HG02981 (cell line): Measurements from ENCODE around the gene SLC25A13.
"Not testable (repeated sequence)": the region's sequence is repeated elsewhere in the genome, so short reads cannot be mapped to it uniquely, and the experiment has no call there.

Experiments
- ATAC-seq: cut with Tn5 transposase; IDR thresholded peaks from one replicate; pipeline ENCODE4 v1.9.1; 2021; ENCODE audit warnings: mild to moderate bottlenecking, moderate library complexity; ENCODE audit not compliant: unreplicated experiment

The SLC25A13 gene, protein sequence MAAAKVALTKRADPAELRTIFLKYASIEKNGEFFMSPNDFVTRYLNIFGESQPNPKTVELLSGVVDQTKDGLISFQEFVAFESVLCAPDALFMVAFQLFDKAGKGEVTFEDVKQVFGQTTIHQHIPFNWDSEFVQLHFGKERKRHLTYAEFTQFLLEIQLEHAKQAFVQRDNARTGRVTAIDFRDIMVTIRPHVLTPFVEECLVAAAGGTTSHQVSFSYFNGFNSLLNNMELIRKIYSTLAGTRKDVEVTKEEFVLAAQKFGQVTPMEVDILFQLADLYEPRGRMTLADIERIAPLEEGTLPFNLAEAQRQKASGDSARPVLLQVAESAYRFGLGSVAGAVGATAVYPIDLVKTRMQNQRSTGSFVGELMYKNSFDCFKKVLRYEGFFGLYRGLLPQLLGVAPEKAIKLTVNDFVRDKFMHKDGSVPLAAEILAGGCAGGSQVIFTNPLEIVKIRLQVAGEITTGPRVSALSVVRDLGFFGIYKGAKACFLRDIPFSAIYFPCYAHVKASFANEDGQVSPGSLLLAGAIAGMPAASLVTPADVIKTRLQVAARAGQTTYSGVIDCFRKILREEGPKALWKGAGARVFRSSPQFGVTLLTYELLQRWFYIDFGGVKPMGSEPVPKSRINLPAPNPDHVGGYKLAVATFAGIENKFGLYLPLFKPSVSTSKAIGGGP

DNA sequence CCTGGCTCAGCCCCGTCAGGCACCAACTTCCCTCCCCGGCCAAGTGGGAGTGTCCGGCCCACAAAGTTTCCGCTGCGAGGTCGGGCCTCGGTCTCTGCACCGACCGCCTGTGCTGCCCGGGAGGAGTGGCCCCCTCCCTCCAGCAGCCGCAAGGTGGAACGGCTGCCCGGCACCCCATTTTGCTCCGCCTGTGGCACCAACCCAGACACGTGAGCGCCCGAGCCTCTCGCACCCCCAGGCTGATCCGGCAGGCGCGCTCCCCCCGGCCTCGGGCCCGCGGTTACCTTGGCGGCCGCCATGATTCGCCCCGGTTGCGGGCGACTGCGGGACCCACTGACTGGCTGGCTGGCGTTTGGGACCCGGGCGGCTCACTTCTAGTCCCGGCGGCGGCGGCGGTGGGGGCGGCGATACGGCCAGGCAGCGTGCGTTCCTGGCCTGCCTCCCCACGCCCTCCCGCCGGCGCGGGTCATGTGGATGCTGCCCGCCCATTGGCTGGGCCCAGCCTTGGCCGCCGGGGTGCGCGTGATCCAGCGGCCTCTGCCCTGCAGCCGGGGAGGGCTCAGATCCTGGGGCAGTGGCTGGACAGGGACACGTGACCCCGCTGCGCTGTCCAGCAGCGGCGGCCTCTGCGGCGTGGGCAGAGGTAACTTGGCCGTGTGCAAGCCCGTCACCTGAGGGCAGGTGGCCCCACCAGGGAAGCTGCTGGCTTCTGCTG, at the start of gene SLC25A13:
Gene SLC25A13 (minus strand): TSS at position 441 of the 715 bp plus-strand sequence. CDS start 142 bp downstream, at position 299.
- peak; percentile 74 for ATAC-seq

DNA sequence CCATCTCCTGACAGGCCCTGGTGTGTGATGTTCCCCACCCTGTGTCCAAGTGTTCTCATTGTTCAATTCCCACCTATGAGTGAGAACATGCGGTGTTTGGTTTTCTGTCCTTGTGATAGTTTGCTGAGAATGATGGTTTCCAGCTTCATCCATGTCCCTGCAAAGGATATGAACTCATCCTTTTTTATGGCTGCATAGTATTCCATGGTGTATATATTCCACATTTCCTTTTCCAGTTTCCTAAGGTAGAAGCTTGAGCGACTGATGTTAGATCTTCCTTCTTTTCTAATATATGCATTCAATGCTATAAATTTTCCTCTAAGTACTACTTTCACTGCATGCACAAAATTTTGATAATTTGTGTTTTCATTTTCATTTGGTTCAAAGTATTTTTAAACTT, 44.0 kb upstream of the SLC25A13 start:
- not testable (repeated sequence) for ATAC-seq

DNA sequence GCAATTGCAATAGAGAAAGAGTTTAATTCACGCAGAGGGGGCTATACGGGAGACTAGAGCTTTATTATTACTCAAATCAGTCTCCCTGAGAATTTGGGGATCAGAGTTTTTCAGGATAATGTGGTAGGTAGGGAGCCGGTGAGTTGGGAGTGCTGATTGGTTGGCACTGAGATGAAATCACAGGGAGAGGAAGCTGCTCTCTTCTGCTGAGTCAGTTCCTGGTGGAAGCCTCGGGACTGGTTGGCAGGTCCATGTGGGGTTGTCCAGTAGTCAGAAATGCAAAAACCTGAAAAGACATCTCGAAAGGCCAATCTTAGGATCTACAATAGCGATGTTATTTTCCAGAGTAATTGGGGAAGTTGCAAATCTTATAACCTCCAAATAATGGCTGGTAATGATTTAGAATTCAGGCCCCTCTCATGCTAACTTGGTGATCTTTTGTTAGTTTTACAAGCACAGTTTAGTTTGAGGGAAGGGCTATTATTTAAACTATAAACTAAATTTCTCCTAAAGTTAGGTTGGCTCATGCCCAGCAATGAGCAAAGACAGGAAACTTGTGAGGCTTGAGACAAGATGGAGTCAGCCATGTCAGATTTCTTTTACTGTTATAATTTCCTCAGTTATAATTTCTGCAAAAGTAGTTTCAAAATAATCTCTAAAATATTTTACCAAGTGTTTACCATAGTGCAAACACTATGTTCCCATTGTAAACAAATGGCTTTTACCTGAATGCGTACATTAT, 39.4 kb upstream of the SLC25A13 start:
- no peak for ATAC-seq

DNA sequence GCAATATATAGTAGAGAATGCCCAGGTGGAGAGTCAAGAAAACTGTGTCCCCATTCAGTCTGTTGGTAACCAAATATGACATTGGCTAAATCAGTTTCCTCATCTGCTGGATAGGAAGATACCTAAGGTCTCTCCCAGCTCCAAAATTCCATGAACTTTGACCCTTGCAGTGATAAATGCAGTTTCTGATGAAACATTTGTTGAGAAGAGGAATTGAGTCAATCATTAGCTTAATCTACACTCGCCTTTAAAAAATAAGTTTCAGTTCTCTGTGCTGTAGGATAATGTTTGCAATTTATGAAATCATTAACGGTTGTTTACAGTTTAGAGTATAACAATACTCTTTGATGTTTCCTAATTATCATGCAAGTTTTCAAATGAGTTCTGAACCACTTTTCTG, 38.0 kb upstream of the SLC25A13 start:
- ATAC-seq = peak; percentile 83

DNA sequence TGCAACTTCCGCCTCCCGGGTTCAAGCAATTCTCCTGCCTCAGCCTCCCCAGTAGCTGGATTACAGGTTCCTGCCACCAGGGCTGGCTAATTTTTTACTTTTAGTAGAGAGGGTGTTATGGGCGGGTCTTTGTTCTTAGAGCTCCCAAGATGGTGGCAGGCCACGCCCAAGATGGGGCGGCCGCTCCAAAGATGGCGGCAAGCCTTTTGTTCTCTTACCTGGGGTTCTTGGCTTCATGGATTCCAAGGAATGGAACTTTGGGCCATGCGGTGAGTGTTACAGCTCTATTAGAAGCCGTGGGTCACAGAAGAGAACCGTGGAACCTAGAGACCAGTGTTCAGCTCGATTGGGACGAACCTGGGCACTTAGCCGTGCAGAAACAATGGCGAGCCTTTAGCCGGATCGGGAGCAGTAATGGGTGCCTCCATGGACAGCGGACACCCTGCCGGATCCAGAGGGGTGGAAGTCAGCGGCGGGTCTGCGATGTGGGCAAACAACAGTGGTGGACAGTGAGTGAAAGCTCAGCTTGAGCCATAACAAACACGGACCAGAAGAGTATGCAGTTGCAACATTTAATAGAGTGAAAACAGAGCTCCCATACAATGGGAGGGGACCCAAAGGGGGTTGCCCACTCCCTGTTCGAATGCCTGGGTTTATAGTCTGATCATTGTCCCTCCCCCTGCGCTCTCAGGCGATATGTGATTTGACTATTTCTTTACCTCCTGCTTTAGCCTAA, 36.5 kb upstream of the SLC25A13 start:
- not testable (repeated sequence) for ATAC-seq

DNA sequence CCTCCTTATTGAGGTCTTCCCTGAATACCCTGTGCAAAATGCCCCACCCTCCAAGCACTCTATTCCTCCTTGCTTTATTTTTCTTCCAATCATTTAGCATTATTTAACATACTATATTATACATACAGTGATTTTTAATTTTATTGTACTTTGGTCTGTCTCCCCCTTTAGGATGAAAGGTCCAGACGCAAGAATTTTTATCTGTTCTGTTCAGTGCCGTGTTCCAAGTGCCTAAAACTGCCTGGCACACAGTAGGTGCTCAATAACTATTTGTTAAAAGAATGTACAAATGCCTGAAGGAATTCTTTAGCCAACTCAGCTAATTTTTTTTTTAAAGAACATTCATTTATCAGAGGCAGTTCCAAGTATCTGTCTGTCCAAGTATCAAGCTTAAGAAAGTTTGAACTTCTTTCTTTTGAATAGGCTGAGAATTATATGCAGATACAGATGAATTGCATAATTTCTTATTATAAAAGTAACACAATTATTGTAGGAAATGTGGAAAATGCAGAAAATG, 34.1 kb upstream of the SLC25A13 start:
- ATAC-seq = no peak

DNA sequence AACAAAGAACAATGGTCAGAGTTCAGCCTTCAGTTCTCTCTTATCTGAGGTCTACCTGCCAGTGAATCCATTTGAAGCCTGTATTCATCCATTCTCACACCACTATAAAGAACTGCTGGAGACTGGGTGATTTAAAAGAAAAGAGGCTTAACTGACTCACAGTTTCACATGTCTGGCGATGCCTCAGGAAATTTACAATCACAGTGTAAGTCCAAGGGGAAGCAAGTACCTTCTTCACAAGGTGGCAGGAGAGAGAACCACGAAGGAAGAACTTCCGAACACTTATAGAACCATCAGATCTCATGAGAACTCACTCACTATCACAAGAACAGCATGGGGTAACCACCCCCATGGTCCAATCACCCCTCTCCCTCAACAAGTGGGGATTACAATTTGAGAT, 33.0 kb upstream of the SLC25A13 start:
- ATAC-seq = no peak

DNA sequence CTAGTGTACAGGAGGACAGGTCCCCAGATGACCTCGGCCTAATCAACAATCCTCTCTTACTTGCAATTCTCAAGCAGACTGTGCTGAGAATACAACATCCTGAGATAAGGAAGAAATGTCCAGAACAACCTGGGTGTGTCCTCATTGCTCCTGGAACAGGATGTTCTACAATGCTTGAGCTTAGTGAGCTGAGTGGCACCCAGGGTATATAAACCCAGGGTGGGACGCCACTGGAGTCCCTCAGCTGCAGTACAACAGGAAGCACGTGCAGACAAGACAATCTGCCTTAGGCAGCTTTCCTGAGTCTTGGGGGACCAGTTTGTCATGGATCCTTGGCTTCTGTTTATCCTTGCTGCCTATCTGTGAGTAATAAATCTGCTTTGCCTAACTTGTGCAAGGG, 27.7 kb upstream of the SLC25A13 start:
- ATAC-seq = no peak

DNA sequence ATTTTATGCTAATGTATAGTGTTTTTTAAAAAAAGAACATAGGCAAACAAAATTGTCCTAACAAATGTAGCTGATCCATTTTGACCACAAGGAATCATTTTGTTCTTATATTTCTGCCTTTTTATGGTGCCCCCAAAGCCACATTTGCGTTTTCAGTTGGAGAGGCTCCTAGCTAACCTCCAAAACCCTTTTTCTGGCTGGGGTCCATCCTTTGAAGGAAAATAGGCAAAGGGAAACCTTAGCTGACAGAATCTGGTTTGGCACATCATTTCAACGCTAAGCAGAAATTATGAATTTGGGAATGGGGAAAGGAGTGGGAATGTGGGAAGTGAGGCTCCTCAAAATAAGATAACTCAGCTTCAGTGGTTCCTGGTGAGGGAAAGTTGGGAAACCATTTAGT, 25.6 kb upstream of the SLC25A13 start:
- ATAC-seq = no peak

DNA sequence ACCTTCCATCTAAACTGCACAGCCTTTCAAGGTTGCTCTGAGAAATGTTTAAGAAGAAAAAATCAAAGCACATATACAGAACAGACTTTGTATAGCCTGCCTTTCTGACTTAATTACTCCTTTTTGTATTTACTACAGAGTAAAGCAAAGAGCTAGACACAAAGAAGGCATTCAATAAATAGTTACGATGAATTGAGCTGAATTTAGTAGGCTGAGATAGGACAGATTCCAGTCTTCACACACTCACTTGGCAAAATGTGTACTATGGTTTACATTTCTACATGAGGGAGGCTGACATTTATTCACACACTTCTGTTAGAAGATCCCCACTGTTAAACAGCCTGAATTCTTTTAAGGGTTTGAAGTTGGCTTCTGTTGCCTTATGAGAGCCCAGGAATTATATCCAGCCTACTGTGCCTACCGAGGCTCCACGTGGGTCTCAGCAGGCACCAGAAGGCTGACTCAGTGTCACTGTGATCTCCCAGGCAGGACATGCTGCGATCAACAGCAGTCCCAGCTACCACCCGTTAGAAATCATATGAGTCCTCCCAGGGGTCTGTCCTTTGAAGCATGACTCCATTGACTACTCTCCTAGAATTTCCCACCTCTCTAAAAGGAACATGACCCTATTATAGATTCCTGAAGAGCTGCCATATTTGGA, 24.5 kb upstream of the SLC25A13 start:
- no peak for ATAC-seq

DNA sequence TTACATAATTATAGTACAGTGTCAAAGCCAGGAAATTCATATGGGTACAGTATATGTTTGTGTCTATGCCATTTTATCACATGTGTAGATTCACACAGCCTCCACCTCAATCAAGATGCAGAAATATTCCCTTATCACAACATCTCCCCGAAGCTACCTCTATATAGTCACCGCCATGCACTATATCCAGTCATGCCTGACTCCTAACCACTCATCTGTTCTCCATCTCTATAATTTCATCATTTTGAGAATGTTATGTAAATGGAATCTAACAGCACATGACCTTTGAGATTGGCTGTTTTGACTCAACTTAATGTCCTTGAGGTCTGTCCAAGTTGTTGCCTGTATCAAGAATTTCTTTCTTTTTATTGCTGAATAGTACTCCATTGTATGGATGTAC, 22.3 kb upstream of the SLC25A13 start:
- ATAC-seq = no peak

DNA sequence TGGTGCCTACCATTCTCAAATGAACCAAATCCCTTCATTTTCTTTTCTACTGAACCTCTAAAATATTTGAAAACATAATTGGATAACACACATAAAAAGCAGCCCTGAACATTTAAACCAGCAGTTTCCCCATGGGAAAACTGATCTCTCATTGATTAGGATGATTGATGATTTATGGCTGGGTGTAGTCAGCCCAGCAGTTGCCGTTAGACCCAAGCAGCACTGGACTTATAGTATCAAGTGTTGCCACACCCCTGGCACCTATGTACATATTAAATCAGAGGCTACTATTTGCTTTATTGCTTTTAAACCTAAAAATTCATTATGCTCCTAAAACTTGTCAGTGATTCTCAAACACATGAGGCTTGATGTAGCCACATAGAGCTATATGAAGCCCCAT, 20.2 kb upstream of the SLC25A13 start:
- no peak for ATAC-seq

DNA sequence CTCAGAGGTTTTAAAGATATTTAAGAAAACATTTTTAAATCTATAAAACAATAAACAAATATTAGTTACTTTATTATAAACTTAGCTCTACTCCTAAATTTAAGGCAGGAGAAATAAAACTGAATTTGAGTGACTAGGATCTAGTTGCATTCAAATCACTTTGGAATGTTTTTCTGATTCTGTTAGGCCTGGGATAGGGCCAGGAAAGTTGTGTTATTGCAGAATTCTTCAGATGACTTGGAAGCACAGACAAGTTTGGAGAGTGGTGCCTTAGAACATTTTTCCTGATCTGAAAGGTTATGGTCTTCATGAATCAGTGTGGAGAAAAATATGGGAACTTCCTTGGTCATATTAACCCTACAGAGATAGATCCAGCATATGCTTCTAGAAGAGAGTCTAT, 15.6 kb upstream of the SLC25A13 start:
- ATAC-seq = no peak

DNA sequence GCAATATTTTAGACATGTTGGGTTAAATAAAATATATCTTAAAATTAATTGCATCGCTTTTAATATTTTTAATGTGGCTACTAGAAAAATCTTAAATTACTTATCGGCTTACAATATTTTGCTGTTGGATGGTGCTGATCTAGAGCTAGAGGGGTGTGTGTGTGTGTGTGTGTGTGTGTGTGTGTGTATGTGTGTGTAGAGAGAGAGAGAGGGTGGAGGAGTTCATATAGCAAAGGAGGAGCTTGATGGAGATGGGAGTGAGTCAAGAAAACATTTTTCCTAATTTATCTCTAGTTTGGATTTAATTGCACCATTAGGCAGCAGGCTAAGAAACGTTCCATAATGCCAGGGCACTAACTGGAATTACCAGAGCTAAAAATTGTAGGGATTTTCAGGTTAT, 10.4 kb upstream of the SLC25A13 start:
- ATAC-seq = no peak

DNA sequence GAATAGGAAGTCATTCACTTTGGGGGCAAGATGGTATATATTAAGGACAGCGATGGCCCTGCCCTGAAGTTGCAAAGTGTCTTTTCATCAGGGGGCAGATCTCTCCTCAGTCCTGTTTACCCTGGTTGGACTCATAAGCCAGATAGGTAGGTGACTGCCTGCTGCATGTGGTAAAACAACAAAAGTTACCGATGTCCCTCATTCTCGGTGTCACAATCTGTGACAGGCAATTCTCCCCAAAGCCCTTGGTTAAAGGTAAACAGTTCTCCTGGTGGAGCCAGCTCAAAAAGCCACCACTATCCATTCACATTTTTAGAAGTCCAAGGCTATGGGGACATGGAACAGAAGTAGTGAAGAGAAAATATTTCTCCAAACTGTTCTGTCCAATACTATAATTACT, 9.9 kb upstream of the SLC25A13 start:
- no peak for ATAC-seq

DNA sequence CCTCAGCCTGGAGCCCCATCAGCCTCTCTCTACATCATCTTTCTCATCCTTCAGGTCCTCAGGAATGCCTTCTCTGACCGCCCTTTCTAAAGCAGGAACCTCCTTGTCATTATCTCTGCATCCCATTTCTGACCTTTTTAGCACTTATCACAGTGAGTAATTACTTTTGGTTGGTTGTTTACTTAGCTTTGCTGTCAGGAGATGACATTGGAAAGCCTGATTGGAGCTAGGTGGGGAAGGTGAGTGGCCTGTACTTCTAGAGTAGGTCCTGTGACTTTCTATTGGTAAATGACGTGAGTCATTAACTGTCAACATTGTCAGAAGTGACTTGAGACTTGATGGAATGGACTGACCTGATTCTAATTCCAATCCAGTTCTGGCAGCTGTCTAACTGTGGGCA, 9.3 kb upstream of the SLC25A13 start:
- no peak for ATAC-seq

DNA sequence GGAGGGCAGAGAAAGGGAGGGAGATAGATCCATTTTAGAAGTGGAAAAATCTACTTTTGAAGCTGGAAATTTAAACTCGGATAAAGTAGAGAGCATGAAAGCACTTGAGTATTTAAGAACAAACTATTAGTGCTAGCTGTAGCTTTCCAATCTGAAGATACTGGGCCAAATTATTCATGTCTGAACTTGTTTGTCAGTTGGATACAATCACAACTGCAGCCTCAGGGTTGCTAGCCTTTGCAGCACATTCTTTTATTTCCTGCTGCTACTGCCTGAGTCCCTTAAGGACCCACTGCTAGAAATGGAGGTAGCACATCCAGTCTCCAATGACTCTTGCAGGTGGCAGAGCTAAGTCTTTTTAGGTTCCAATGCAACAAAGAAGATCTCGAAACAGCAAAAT, 8.3 kb upstream of the SLC25A13 start:
- ATAC-seq = no peak

DNA sequence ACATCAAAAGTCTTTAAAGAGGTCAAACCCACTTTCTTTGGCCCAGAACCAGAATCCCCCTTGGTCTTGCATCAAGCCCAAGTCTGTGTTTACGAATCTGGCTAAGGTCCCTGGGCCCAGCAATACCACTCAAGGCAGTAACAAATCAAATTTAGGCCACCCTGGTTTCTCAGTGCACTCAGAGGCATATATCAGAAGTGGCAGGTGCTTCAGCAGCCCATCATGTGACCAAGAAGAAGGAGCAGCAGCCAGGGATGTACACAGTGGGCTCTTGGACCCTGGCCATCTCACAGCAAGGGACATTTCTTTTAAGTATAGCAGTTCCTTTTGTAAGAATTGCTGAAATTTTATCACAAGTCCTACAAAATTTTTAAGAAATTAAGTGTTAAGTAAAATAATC, 7.3 kb upstream of the SLC25A13 start:
- ATAC-seq = no peak

DNA sequence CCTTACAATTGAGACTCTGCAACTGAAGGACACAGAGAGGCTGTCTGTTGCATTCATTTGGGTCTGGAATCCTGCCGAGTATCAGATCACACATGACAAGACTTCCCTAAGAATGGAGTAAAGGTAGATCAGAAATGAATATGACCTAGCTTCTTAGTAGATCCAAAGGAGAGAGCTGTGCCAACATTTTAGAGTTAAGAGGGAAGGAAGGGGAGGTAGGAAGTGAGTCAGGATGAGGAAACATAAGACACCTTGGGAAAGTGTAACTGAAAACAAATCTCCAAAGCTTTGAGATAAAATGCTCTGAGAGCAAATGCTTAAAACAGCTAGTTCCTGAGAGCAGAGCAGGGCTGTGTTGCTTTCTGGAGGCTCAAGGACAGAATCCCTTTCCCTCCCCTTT, 6.1 kb upstream of the SLC25A13 start:
- ATAC-seq = no peak

DNA sequence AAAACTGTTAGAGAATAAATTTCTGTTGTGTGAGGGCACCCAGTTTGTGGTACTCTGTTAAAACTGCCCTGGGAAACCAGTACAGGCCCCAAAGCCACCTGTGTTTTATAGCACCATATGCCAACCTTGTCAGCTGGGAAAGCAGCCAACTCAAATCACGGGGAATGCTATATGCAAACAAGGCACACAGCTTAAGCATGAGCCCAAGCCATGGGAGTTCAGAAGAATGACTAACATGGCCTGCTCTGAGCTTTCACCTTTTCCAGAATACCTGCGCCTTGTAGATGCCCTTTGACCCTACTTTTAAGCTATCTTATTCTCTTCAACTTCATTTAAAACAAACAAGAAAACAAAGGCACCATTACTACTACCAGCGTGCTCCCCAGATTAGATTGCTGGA, 5.5 kb upstream of the SLC25A13 start:
- no peak for ATAC-seq
